ENCODE results near the gene SHOC2. TPM values are rescaled to one million over a fixed set of nuclear protein-coding genes. Genes with fewer than 3 reads are reported as not detected.

The SHOC2 gene
- total RNA-seq, 1 experiment from 2014 or later: 14.3 TPM

DNA sequence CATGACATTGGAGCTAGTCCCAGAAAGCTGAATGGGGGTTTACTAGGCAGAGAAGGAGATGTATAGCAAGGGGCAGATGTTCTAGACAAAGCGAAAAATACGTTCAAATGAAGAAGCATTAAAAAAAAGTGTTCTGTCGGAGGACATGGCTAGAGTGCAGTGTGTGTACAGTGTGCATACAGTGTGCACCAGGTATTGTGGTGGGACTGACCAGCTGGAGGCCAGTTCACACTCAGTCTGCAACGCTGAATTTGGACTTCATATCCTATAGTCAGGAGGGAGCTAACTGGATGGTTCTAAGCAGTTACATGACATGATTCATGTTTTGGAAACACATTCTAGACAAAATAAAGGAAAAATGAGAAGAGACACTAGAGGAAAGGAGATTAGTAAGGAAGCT is 9.3 kb upstream of the SHOC2 start:
- Histone ChIP-seq H3K9me2 (replicated peaks; ENCODE audit: low read length) (no peaks in the 10 kb centered on the region), H3K27ac (ENCODE audit: low read length) (no peak overlapping the region), H3K79me2 (ENCODE audit: low read length) (no peaks in the 10 kb centered on the region), H3K27me3 (ENCODE audit: low read length) (no peaks in the 10 kb centered on the region), H3K4me3 (ENCODE audit: low read length) (no peak overlapping the region), H3K36me3 (ENCODE audit: low read depth, low read length) (no peaks in the 10 kb centered on the region), H4K20me1 (ENCODE audit: low read length) (no peaks in the 10 kb centered on the region), H3K4me1 (ENCODE audit: insufficient read depth, low read length) (peaks cover 11% of the 10 kb centered on the region), H2AFZ (ENCODE audit: low read length) (no peak overlapping the region), H3F3A (ENCODE audit: low read length, unreplicated experiment) (no peaks in the 10 kb centered on the region), H3K9me3 (ENCODE audit: low read length) (no peaks in the 10 kb centered on the region), H3K4me2 (ENCODE audit: low read length) (no peak overlapping the region), H3K9ac (ENCODE audit: low read length) (no peak overlapping the region)
- DNase-seq (no peak), ATAC-seq (no peak)
- intact Hi-C loops (cut with micrococcal nuclease): no loop called here
- no TSS peak for BruUV-seq (replicated peaks)
- ChIA-PET POLR2A (ENCODE audit: unreplicated experiment) (no interaction called here), CTCF (no interaction called here)
- TF ChIP-seq EZH2 (IDR thresholded peaks at IDR 0.05; ENCODE audit: low read length, unreplicated experiment) (no peak), EZH2phosphoT487 (IDR thresholded peaks at IDR 0.05; ENCODE audit: borderline replicate concordance, low read length) (no peak)
- TF ChIP-seq, protein P1, sequence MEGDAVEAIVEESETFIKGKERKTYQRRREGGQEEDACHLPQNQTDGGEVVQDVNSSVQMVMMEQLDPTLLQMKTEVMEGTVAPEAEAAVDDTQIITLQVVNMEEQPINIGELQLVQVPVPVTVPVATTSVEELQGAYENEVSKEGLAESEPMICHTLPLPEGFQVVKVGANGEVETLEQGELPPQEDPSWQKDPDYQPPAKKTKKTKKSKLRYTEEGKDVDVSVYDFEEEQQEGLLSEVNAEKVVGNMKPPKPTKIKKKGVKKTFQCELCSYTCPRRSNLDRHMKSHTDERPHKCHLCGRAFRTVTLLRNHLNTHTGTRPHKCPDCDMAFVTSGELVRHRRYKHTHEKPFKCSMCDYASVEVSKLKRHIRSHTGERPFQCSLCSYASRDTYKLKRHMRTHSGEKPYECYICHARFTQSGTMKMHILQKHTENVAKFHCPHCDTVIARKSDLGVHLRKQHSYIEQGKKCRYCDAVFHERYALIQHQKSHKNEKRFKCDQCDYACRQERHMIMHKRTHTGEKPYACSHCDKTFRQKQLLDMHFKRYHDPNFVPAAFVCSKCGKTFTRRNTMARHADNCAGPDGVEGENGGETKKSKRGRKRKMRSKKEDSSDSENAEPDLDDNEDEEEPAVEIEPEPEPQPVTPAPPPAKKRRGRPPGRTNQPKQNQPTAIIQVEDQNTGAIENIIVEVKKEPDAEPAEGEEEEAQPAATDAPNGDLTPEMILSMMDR (conservative IDR thresholded peaks at IDR 0.05; ENCODE audit: low read depth, low read length): no peak

DNA sequence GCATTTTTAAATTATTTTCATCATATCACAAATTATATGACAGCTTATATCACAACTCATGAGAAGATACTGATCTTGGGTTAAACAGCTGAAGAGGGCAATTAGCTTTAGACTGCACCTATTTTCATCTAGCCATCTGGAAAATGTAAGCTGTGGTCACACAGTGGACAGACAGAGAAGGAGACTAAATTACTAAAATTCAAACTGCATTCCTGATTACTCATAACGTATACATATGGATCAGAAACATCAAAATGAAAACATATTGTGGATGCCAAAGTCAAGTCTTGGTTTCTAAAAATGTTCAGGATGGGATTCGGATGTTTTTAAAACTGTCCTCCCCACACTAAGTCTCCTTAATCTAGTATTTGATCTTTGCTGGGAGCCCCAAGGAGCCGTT is 7.0 kb upstream of the SHOC2 start:
- Histone ChIP-seq H3K4me1 (ENCODE audit: insufficient read depth, low read length) (peaks cover 26% of the 10 kb centered on the region), H2AFZ (ENCODE audit: low read length) (no peak overlapping the region), H3K27ac (ENCODE audit: low read length) (no peak overlapping the region), H3K9me2 (replicated peaks; ENCODE audit: low read length) (no peaks in the 10 kb centered on the region), H3K9ac (ENCODE audit: low read length) (no peak overlapping the region), H3K27me3 (ENCODE audit: low read length) (no peaks in the 10 kb centered on the region), H3K79me2 (ENCODE audit: low read length) (0 out of 2 replicates have a peak, but pooled peaks cover 1% of the 10 kb centered on the region), H3K36me3 (ENCODE audit: low read depth, low read length) (no peaks in the 10 kb centered on the region), H3F3A (ENCODE audit: low read length, unreplicated experiment) (no peaks in the 10 kb centered on the region), H4K20me1 (ENCODE audit: low read length) (no peaks in the 10 kb centered on the region), H3K9me3 (ENCODE audit: low read length) (no peaks in the 10 kb centered on the region), H3K4me2 (ENCODE audit: low read length) (peak overlapping the region; percentile 28; the same call in 1 of the 2 replicates), H3K4me3 (ENCODE audit: low read length) (no peak overlapping the region)
- no TSS peak for BruUV-seq (replicated peaks)
- ChIA-PET CTCF (no interaction called here), POLR2A (ENCODE audit: unreplicated experiment) (no interaction called here)
- ATAC-seq: peak; percentile 48
- DNase-seq: peak; percentile 50
- TF ChIP-seq EZH2 (IDR thresholded peaks at IDR 0.05; ENCODE audit: low read length, unreplicated experiment): no peak
- TF ChIP-seq, protein P1 (conservative IDR thresholded peaks at IDR 0.05; ENCODE audit: low read depth, low read length): no peak
- TF ChIP-seq EZH2phosphoT487 (IDR thresholded peaks at IDR 0.05; ENCODE audit: borderline replicate concordance, low read length): no peak
- intact Hi-C loops (cut with micrococcal nuclease): no loop called here

DNA sequence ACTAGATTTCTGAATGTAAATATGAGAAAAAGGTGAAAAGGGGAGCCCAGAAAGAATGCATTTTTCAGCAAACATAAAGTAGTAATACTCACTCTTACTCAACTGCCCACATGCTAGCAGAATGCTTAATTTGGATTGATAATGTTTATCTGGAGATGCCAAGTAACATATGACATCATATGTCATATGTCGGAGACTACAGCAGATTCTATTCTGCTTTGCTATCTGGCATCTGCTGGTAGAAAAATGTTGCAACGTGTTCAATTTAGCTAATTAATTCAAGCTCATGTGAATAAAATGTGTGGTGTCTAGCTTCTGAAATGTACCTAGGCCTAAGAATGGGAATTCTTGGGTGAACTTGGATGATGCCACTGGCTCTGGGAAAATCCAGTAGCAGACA is 5.0 kb upstream of the SHOC2 start:
- H3K4me1 ChIP-seq (ENCODE audit: insufficient read depth, low read length): peaks cover 33% of the 10 kb centered on the region
- H3K79me2 ChIP-seq (ENCODE audit: low read length): 0 out of 2 replicates have a peak, but pooled peaks cover 9% of the 10 kb centered on the region
- no peak overlapping the region for H3K9ac ChIP-seq (ENCODE audit: low read length)
- H3K9me3 ChIP-seq (ENCODE audit: low read length): no peaks in the 10 kb centered on the region
- no peaks in the 10 kb centered on the region for H3K27me3 ChIP-seq (ENCODE audit: low read length)
- CTCF ChIA-PET: no interaction called here
- TF ChIP-seq EZH2phosphoT487 (IDR thresholded peaks at IDR 0.05; ENCODE audit: borderline replicate concordance, low read length): no peak
- TF ChIP-seq, protein P1 (conservative IDR thresholded peaks at IDR 0.05; ENCODE audit: low read depth, low read length): no peak
- no peak for TF ChIP-seq EZH2 (IDR thresholded peaks at IDR 0.05; ENCODE audit: low read length, unreplicated experiment)
- POLR2A ChIA-PET (ENCODE audit: unreplicated experiment): no interaction called here
- ATAC-seq (no peak), DNase-seq (no peak)
- intact Hi-C loops (cut with micrococcal nuclease): no loop called here
- H3K36me3 ChIP-seq (ENCODE audit: low read depth, low read length): no peaks in the 10 kb centered on the region
- no peaks in the 10 kb centered on the region for H3F3A ChIP-seq (ENCODE audit: low read length, unreplicated experiment)
- no peak overlapping the region for H2AFZ ChIP-seq (ENCODE audit: low read length)
- H3K4me2 ChIP-seq (ENCODE audit: low read length): no peak overlapping the region
- no peak overlapping the region for H3K4me3 ChIP-seq (ENCODE audit: low read length)
- H4K20me1 ChIP-seq (ENCODE audit: low read length): no peaks in the 10 kb centered on the region
- no peaks in the 10 kb centered on the region for H3K9me2 ChIP-seq (replicated peaks; ENCODE audit: low read length)
- no peak overlapping the region for H3K27ac ChIP-seq (ENCODE audit: low read length)
- no TSS peak for BruUV-seq (replicated peaks)

Data from PC-3 (cell line).